HUES64 (cell line): ENCODE data around the gene TBATA.

Source experiments
- H3K27ac ChIP-seq: 2 replicates; pipeline ENCODE4 v1.7.0; 2013; ENCODE audit warnings: low read depth, low read length, inconsistent platforms
- H3K27me3 ChIP-seq: 2 replicates; pipeline ENCODE4 v1.6.1; 2013; ENCODE audit warnings: mild to moderate bottlenecking, low read length; ENCODE audit not compliant: insufficient read depth
- H3K36me3 ChIP-seq: 2 replicates; pipeline ENCODE4 v1.6.1; 2013; ENCODE audit warnings: mild to moderate bottlenecking, low read length; ENCODE audit not compliant: insufficient read depth
- H3K4me1 ChIP-seq: 2 replicates; pipeline ENCODE4 v1.6.1; 2013; ENCODE audit warnings: mild to moderate bottlenecking, low read length, moderate library complexity; ENCODE audit not compliant: insufficient read depth
- H3K4me3 ChIP-seq: 2 replicates; pipeline ENCODE4 v1.5.1; 2013; ENCODE audit warnings: mild to moderate bottlenecking, low read length, moderate library complexity
- H3K9ac ChIP-seq: 2 replicates; pipeline ENCODE4 v1.6.1; 2013; ENCODE audit warnings: mild to moderate bottlenecking, low read depth, low read length
- H3K9me3 ChIP-seq: 2 replicates; pipeline ENCODE4 v1.6.1; 2013; ENCODE audit warnings: low read depth, low read length; ENCODE audit not compliant: insufficient read depth
- WGBS: fragments of 150-250, 120-280 bp; methylation state at CpG from one replicate; pipeline ENCODE4 v1.1.7; 2013; ENCODE audit warnings: missing lambda C conversion rate; 5-methylcytosine and 5-hydroxymethylcytosine counted together

TBATA gene

DNA sequence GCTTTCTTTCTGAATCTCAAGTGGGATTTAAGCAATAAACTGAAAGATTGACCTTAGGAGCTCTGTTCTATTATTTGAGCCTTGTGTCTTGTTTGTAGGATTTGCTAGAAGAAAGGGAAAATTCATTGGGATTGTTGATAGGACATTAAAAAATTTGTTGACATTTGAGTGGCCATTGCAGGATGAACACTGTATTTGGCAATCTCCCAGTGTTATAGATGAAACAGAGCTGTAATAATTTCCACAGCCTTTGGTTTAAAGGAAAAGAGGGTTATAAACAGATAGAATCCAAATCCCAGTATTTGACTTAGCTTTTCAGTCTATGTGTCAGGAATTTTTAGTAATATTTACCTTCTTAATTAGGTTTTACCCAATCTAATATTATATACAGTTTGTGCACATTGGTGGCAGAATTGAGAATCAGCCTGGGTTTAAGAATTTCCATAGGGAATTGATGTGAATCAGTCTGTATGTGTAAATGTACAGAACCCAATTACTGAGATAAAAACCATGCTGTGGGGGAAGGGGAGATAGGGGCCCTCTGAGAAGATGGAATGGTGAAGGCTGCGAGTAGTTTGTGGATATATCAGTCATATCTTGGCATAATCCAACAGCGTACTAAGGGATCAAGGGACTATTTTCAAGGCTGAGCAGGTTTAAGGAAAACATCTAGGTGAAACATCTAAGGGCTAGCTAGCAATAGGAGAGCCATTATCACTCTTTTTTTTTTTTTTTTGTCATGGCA is 37.1 kb upstream of the TBATA start:
- 93% methylated on average over 2 of the region's 2 CpGs for WGBS
- Histone ChIP-seq H3K4me3 (no peak overlapping the region), H3K27ac (no peak overlapping the region), H3K9ac (no peak overlapping the region), H3K4me1 (no peaks in the 10 kb centered on the region), H3K36me3 (peaks cover 68% of the 10 kb centered on the region), H3K9me3 (no peaks in the 10 kb centered on the region), H3K27me3 (no peaks in the 10 kb centered on the region)

DNA sequence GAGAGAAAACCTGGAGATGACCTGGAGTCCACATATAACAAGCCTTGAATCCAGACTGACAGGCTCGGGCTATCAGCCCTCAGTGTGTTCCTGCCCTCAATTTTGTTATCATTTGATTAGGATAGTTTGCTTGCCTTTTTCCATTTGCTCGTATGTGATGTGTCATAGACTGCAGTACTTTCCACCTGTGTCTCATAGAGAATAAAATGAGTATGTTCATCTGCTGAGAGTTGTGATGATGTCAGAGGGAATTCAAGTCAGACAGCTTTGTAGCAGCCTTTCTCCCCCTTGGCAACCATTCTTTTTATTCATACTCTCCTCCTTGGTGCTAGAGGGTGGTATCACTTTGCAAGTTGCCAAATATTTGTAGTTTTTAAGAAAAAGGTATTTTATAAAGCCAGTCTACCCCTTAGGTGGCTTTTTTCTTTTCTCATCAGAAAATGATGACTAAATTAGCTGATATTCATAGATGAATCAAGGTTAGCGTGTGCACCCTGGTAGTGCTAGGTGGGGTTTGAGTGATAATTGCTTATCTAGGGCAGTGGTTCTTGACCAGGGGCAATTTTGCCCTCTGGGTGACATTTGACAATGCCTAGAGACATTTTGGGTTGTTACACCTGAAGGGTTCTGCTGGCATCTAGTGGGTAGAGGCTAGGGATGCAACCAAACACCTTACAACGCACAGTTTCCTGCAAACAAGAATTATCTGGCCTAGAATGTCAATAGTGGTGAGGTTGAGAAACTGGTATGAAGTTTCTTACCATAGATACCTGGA is 36.0 kb upstream of the TBATA start:
- 93% methylated on average over 4 of the region's 4 CpGs for WGBS
- H3K4me1 ChIP-seq: no peaks in the 10 kb centered on the region
- H3K4me3 ChIP-seq: no peak overlapping the region
- H3K36me3 ChIP-seq: peaks cover 64% of the 10 kb centered on the region
- H3K9me3 ChIP-seq: no peaks in the 10 kb centered on the region
- H3K27me3 ChIP-seq: no peaks in the 10 kb centered on the region
- H3K27ac ChIP-seq: no peak overlapping the region
- no peak overlapping the region for H3K9ac ChIP-seq

DNA sequence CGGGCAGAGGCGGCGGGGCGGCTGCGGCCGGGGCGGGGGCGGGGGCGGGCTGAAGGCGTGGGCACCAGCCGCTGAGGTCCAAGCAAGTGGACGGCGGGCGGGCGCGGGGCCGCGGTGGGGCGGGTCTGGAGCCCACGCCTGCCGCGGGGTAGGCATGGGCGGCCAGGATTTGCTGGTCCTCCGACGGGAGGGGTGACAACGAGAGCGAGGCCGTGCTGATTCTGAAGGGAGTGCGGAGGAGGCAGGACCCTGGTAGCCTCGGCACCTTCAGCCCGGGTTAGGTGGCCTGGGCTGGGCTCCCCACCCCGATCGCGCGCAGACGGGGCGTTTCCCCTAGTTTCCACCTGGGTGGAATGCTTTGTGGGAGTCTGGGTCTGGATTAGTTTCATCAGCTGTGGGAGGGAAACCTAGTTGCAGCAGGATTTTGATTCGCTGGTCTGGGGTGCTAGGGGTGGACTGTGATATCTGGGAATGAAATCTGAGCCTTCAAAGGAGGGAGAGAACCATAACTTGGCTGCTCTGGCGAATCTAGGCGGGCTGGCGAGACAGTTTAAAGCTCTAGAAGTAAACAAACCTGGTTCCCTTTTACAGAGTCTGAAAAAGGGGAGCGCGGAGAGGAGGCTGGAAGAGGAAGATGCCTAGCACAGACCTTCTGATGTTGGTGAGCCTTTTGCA is 31.2 kb upstream of the TBATA start:
- no peaks in the 10 kb centered on the region for H3K4me1 ChIP-seq
- under 1% methylated on average over 43 of the region's 43 CpGs for WGBS
- H3K27ac ChIP-seq: peak overlapping the region; percentile 85; the same call in 1 of the 2 replicates

GRCh38 chr10:70815504-70816219 is 30.5 kb upstream of the TBATA start, which contains the start of gene SGPL1:
TSS of gene SGPL1 (plus strand) at chr10:70815948. CDS start at chr10:70816854, 906 bp downstream.
- H3K9ac ChIP-seq: peak within 1 kb of the TSS; percentile 87
- peaks cover 33% of the 10 kb centered on the region for H3K36me3 ChIP-seq
- H3K4me3 ChIP-seq: peak within 1 kb of the TSS; percentile 94
- H3K27me3 ChIP-seq: no peaks in the 10 kb centered on the region
- H3K27ac ChIP-seq: peak within 1 kb of the TSS; percentile 90
- H3K9me3 ChIP-seq: no peaks in the 10 kb centered on the region
- 3% methylated on average over 58 of the region's 58 CpGs for WGBS
- H3K4me1 ChIP-seq: no peaks in the 10 kb centered on the region

More for the DNA sequence above, 31.2 kb upstream of the TBATA start:
- peaks cover 39% of the 10 kb centered on the region for H3K36me3 ChIP-seq
- peak overlapping the region; percentile 94 for H3K4me3 ChIP-seq
- no peaks in the 10 kb centered on the region for H3K27me3 ChIP-seq
- H3K9ac ChIP-seq: peak overlapping the region; percentile 87
- no peaks in the 10 kb centered on the region for H3K9me3 ChIP-seq

DNA sequence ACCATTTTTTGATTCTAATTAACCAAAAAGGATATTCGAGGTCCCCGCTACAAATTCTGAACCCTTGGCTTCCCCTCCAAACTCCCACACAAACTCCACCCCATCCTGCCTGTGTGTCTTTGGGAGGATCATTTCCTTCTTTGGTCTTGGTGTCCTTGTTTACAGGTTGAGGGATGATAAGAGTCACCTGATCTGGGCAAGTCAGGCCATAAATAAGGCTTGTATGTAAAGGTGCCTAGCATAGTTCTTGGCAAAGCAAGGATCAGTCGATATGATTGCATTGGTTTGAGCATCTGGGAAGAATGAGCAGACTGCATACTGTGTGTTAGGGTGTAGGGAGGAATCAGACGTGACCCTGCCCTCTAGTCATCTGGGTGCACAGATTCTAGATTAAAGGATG is 28.9 kb upstream of the TBATA start:
- Histone ChIP-seq H3K9me3 (no peaks in the 10 kb centered on the region), H3K4me3 (no peak overlapping the region), H3K27ac (no peak overlapping the region), H3K36me3 (peaks cover 19% of the 10 kb centered on the region), H3K27me3 (no peaks in the 10 kb centered on the region), H3K4me1 (no peaks in the 10 kb centered on the region), H3K9ac (no peak overlapping the region)
- WGBS: 89% methylated on average over 4 of the region's 4 CpGs

- Histone ChIP-seq H3K36me3 (peaks cover 6% of the 10 kb centered on the region), H3K27me3 (no peaks in the 10 kb centered on the region), H3K9me3 (no peaks in the 10 kb centered on the region), H3K4me1 (no peaks in the 10 kb centered on the region), H3K4me3 (no peak overlapping the region), H3K27ac (no peak overlapping the region), H3K9ac (no peak overlapping the region)
- WGBS: 92% methylated on average over 4 of the region's 4 CpGs
Observed at GRCh38 chr10:70812814-70813213, 27.6 kb upstream of the TBATA start.

- 87% methylated on average over 3 of the region's 3 CpGs for WGBS
- H3K4me3 ChIP-seq: no peak overlapping the region
- no peaks in the 10 kb centered on the region for H3K36me3 ChIP-seq
- H3K9me3 ChIP-seq: no peaks in the 10 kb centered on the region
- no peaks in the 10 kb centered on the region for H3K27me3 ChIP-seq
- peaks cover 5% of the 10 kb centered on the region; the same call in 1 of the 2 replicates for H3K4me1 ChIP-seq
- no peak overlapping the region for H3K9ac ChIP-seq
- no peak overlapping the region for H3K27ac ChIP-seq
Observed at GRCh38 chr10:70811881-70812280, 26.7 kb upstream of the TBATA start.

DNA sequence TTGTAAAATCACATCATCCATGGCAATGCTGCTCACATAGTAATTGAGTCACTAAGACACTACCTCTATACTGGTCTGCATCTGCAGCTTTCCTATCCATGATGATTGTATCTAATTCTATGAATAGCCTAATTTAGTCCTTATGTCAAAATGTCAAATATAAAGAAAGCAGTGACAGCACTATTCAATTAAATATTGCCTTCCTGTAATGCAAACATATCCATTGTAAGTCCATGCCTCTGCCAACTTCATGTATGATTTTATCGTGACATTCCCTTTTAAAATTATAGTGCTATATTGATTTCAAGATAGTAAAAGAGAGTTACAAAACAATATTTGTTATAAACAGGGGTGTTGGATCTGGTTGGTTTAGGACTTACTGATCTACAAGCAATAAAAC is 25.8 kb upstream of the TBATA start:
- no peaks in the 10 kb centered on the region for H3K9me3 ChIP-seq
- 20% methylated on average over 1 of the region's 1 CpG for WGBS
- H3K4me1 ChIP-seq: peaks cover 5% of the 10 kb centered on the region; the same call in 1 of the 2 replicates
- no peaks in the 10 kb centered on the region for H3K36me3 ChIP-seq
- no peaks in the 10 kb centered on the region for H3K27me3 ChIP-seq
- no peak overlapping the region for H3K4me3 ChIP-seq
- H3K9ac ChIP-seq: no peak overlapping the region
- no peak overlapping the region for H3K27ac ChIP-seq

DNA sequence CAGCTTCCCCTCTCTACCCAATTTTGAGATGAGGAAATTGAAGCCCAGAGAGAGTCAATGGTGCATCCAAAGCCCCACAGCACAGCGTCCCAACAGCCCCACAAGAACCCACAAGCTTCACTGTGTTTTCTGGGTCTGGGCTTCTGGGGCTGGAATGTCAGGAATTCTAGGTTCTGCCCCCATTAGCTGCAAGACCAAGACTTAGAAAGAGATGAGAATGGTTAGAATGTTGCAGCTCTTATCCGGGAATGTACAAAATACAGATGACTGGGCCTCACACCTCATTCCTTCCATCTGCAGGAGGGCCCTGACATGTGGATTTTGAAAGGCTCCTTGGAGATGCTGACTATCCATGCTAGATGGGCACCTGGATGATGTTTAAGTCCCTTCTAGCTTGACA is 24.5 kb upstream of the TBATA start:
- WGBS: 90% methylated on average over 2 of the region's 2 CpGs
- Histone ChIP-seq H3K4me1 (peaks cover 5% of the 10 kb centered on the region; the same call in 1 of the 2 replicates), H3K9ac (no peak overlapping the region)

GRCh38 chr10:70809011-70809611 is 23.9 kb upstream of the TBATA start:
- H3K9me3 ChIP-seq: no peaks in the 10 kb centered on the region
- 70% methylated on average over 6 of the region's 6 CpGs for WGBS
- H3K36me3 ChIP-seq: no peaks in the 10 kb centered on the region
- no peak overlapping the region for H3K4me3 ChIP-seq
- no peak overlapping the region for H3K27ac ChIP-seq
- no peaks in the 10 kb centered on the region for H3K27me3 ChIP-seq
- no peak overlapping the region for H3K9ac ChIP-seq
- H3K4me1 ChIP-seq: peaks cover 5% of the 10 kb centered on the region; the same call in 1 of the 2 replicates

More for the DNA sequence above, 24.5 kb upstream of the TBATA start:
- Histone ChIP-seq H3K27ac (no peak overlapping the region), H3K4me3 (no peak overlapping the region), H3K36me3 (no peaks in the 10 kb centered on the region), H3K27me3 (no peaks in the 10 kb centered on the region), H3K9me3 (no peaks in the 10 kb centered on the region)
